ENCODE measurements around the gene BRINP2.

Gene BRINP2

DNA sequence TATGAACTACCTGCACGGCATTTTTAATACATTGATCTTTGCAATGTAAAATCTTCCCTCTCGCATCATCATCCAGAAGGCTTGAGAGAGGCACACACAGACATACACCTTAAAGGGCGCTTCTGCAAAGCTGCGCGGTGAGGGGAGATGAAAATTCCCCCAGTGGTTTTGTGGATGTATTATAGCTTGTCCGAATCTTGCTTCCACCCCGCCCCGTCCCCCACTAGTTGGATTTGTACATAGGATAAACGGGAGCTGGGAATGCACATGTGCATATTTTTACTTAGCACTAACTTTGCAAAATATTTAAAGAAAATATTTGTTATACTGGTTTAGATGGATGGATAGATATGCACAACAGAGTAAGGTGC, 5.7 kb upstream of the BRINP2 start:
- DNase-seq = no peak

DNA sequence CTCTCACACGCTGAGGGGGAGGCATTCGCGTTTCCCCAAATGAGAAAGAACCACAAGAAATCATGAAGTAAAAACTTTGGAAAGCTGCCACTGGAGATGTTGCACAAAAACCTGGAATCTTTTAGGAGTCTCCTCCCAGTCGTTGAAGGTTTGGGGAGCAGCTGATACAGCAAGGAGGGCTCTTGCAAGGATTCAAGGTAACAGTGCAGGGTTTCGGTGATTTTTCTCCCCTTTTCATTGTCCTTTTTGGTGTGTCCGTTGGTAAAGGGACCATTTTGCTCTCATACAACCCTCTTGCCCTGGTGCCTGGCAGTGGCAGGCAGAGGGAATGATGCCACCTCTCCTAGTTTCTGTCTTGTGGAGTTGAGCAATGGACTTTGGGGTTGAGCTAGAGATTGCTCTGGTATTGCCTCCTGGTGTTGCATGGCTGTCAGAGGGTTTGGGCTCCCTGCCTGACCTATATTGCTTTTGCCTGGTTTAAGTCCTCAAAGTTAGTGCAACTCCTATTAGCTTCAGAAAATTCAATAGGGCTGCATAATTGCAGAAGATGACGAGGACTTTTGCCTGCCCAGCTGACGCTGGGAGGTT, 872 bp downstream of the BRINP2 start:
- DNase-seq = no peak

DNA sequence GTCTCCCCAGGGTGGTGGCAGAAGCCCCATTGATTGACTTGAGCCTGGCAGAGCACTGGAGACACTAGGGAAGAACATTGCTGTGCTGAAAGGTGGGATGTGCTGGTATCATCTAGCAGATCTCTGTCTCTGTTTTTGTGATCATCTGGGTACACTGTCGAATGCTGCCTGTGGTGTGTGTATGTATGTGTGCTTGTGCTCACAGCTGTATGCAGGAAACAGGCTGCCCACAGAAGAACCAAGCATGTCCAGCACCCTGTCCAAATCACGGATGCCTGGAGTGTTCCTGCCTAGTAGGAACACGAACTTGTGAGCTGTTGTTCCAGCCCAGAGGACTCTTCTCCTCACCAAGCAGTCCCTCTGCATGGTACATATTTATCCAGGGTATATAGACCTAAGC, 1.5 kb downstream of the BRINP2 start:
- no peak for DNase-seq

DNA sequence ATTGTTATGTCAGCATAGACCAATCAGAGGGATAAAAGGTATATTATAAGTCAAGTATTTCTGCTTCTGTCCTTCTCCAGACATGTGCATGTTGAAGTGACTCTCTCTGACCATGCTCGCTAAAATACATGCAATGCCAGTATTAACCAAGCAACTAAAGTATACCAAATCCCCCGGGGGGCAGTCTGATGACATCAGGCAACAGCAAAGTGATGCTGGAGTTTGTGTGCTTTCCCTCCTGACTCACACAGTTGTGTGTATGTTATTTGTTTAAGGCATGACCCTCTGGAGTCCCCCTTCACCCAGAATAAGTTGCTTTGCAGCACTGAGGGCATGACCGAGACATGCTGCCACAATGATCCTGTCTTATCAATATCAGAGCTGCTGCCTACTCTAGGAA, 2.1 kb downstream of the BRINP2 start:
- DNase-seq = no peak

DNA sequence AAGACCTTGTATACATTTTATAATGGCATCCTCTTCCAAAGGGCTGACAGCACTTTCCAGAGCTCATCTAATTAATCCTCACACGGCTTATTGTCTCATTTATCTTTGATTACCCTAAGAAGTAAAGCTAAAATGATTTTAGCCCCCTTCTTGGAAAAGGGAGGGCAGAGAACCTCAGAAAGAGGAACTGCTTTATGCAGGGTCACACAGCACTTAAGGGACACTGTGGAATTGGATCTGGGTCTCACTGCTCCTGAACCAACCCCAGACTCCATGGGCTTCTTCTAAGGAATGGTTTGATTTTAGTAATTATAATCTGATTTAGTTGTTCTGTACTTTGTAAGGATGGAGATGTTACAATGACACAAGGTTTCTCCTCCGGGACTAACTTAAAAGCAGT, 3.2 kb downstream of the BRINP2 start:
- DNase-seq = no peak

DNA sequence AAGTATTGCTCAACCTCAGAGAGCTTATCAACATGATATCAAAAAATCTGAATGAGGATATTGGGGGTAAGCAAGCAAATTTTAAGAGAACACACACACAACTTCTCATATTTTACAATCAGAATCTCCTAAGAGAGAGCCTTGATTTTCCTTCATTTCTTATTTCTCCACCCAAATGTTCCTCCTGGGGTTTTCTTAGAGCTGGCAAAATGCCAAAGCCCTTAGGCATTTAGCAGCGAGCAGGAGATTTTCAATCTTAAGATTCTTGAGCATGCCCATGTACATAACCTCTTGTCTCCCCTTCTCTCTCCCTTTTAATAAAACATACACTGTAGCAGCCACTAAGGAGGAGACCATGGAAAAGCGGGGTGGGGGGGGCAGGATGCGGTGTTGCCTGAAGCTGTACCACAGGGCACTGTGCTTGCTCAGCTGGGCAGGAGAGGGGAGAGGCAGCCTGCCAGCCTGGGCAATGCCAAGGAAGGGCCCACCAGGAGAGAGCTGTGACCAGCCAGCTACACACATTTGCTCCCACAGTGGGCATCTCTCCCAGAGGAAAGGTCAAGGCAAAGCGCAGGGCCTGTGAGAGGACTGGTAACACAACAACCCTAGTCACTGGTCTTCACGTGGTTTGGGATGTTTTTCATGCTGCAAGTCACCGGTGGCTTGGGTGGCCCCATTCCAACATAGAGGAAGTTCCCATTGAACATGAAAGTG, 4.3 kb downstream of the BRINP2 start:
- no peak for DNase-seq

DNA sequence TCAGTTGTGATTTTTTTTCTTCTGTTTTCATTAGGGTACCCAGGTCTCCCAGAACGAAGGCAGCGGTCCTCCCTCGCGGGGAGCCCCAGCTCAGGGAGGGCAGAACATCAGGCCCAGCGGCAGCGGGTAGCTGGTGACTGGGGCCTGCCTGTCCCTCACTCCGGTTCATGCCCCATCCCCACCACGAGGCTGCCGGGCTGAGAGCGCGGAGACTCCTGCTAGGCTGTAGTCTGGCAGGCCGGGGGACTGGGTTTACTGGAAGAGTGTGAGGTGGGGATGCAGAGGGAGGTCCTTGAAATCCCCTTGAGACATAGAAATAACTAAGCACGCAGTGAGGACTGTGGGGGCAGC, 10.5 kb downstream of the BRINP2 start:
- DNase-seq = no peak

DNA sequence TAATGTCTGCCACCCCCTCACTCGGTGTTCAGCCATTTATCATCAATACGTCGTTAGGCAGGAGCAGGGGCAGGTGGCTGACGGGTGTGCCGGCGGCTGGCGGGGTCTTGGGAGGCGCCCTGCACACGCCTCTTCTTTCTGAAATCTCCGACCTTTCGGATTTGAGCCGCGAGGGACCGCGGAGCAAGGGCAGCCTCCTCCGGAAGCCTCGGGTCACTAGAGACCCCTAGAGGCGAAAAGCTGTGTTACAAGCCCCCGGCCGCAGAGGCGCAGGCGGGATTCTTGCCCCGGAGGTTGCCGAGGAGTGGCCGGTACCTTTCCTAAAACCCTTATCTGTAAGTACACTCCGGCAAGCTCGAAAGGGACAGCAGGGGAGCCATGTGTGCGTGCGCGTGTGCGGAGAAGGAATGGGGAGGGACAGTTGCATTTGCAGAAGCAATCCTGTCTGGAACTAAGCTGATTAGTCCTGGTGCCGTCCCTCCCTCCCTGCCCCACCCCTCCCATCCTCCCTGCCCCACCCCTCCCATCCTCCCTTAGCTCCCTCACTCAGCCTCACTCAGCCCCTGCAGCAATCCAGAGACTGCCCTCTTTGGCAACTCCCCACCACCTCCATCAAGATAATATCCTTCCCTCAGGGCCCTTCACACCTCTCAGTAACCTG, 11.0 kb downstream of the BRINP2 start:
- peak; percentile 51 for DNase-seq

DNA sequence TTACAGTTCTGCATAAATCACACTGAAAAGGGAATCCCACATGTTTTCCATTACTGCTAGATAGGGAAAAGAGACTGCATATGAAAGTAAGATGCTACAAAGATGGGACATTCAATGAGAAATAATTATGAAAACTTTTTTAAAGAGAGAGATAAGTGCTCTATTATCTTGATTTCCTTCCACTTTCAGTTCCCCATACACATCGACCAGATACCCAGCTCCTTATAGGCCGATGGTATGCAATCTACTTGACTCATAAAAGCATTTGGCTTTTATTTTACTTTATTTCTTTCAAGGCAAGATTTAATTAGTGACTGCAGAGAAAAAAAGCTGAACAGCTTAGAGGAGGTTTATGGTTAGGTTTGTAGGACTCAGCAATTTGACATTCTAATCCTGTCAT, 13.1 kb downstream of the BRINP2 start:
- no peak for DNase-seq

DNA sequence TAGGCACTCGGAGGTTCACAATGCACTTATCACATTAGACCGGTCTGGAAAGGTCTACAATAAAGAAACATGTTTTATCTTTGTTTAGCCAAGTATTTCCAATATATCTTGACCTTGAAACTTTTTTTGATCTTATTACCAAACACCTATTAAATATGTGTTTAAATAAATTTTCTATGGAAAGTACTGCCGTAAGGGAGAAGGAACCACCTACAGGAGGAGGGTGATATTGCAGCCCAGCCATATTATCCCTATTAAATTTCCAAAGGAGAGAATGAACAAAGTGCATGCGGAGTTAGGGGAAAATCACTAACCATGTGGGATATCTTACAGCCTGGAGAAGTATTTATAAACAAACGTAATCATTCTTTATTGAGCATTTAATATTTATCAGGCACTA, 14.5 kb downstream of the BRINP2 start:
- no peak for DNase-seq

DNA sequence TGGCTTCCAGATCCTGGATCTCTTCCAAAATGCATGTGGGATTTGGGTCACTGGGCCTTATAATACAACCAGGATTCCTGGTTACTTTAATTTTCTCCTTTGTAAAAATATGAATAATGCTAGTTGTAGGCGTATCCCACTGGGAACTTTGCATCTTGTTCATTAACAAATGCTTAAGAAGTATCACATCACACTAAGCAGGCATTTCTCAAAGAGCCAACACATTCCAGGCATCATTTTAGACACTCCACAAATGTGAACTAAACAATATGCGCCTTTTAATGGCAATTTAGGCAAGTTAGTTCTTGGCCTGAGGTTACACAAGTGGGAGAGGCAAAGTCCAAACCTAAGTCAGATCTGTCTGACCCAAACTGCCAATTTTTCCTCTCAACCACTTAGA, 15.9 kb downstream of the BRINP2 start:
- DNase-seq = no peak

DNA sequence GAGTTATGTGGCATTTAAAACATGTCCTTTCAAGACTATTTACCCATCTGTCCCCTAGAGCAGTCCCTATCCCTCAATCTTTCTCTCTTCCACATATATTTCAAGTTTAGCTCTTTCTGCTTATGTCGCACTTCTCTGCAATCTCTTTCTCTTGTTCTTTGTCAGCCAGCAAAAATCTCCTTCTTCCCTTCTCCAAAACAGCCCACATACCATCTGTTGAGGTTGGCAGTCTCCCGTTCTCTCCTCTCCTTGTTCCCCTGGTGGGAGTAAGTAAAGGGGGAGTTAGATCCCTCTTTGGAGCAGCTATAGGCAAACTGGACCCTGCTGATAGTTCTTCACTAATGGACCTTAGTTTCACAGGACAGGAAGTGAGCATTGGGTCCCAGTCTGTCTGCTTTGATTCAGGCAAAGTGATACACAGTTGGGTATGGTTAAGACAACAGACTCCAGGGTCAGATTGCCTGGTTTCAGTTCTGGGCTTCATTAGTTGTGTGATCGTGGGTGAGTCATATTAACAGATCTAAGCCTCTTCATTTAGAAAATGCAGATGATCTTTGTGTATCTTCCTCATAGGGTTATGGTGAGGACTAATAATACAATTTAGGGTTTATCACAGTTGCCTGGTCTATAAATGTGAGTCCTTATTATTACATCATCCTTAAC, 19.7 kb downstream of the BRINP2 start:
- no peak for DNase-seq

DNA sequence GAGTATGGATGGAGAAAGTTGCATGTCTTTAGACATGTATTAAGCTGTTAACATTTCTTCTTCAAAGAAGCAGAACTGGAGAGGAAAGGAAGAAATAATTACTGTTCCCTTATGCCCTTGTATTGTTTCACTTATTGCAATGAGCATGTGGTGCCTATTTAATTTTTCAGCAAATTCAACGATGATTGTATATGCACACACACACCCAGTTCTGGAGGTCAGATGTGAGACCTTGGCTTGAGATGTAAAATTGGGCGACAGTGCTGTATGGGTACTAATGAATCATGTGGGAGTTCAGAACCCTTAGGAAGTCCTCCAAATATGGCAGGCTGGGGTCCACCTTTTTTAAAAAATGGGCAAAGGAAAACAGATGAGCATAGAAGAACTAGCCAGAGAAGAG, 27.5 kb downstream of the BRINP2 start:
- DNase-seq = no peak

DNA sequence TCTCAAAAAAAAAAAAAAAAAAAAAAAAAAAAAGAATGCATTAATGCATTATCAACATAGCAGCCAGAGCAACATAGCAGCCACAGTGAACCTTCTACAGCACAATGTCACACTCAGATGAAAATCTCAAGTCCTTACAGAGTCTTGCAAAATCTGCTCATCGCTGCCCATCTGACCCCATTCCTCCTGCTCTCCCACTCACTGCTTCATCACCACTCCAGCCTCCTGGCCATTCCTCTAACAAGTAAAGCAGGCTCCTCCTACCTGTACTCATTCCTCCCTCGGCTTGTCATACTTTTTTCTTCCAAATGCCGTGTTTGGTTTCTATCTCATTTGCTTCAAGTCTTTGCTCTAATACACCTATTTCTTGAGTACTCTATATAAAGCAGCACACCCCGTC, 29.5 kb downstream of the BRINP2 start:
- DNase-seq = no peak

DNA sequence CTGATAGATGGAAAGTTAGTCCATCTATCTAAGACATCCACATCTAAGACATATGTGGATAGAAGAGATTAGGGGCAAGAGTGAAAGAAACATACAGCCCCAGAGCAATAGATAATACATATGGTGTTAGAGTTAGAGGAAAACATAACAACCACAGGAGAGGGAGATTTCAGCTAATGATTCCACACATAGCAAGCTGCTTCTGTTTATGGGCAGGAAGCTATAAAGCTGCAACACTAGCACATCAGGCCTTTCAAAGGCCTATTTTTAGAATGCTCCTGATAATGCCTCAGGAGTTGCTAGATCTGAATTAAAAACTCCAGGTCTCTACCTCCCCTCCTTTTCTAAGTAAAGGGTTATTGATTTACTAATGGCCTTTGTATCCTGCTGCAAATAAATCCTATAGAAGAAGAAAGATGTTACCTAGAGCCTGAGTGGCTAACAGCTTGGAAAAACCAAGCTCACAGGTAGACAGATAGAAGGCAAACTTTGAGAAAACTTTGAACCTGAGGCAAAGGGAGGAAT, 36.1 kb downstream of the BRINP2 start:
- no peak for DNase-seq

DNA sequence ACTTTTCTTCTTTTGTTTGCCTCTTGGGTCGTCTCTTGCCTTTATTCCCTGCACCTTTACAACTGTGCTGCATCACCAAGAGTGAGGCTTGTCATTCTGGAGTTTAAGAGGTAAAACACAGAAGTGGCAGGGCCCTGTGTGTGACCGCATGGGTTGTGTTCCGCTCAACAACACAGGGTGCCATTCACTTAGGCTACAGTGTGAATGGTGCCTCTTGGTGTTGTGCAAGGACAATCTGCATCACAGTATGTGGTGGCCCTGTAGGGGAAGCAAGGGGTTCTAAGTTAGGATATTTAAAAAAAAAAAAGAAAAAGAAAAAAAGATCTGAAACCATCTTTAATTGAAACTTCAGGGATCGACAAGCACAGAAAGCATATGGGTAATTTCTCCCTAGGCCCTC, 38.2 kb downstream of the BRINP2 start:
- no peak for DNase-seq

DNA sequence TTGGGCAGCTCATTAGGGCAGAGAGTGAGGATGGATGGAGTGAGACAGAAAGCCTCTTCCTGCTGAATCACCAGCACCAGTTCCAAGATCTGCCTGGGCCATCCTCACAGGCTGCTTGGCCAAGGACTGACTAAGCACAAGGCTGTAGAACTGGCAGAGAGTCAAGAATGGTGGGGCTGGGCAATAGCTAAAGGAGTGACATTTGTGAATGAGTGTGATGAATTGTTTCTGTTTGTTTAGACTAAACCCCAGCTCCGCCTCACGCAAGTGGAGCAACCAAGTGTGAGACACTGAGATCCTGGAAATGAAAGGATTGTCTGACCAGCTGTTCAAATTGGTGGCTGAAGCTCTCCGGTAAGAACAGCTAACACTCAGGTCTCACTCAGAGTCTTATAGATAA, 38.6 kb downstream of the BRINP2 start:
- no peak for DNase-seq

DNA sequence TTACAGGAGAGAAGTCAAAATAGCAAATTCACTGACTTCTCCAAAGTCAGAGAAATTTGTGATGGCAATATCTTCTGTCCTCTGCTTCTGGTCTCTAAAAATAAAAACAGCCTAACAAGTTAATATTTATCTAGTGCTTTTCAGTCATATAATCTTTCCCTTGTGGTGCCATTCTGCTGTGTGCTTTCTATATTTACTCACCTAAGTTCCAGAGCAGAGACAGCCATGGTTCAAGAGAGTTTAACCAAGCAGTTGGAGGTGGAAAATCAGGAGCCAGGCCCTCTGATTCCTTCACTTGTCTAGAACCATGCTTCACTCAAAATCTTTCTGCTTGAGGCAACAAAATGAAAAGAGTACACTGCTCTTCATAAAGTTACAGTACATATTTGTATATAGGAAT, 39.3 kb downstream of the BRINP2 start:
- DNase-seq = no peak

DNA sequence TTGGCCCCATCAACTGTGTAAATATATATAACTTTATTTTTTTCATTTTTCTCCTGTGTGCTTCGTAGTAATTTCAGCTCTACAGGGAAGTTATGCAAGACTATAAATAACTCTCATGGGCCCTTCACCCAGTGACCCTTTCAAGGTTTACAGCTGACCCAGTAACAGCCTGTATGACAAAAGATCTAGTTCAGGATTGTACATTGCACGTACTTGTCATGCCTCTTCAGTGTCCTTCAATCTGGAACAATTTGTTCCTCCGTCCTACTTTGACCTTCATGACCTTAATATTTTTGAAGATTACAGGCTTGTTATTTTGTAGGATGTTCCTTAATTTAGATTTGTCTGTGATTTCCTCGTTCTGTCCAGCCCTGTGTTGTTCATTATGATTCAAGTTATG, 40.5 kb downstream of the BRINP2 start:
- DNase-seq = no peak

DNA sequence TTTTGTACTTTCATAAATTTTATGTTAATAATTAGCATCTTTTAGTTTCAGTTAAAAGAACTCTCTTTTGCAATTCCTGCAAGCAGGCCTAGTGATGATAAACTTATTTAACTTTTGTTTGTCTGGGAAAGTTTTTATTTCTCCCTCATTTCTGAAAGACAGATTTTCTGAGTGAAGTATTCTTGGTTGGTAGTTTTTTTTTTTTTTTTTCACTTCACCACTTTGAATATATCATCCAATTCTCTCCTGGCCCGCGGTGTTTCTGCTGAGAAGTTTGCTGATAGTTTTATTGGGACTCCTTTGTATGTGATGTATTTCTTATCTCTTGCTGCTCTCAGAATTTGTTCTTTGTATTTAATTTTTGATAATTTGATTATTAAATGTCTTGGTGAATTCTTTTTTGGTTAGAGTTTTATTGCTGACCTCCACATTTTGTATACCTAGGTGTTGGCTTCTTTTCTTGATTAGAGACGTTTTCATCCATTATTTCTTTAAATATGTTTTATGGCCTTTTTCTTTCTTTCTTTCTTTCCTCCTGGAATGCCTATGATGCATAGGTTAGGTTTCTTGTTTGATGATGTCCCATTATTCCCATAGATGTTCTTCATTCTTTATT, 45.9 kb downstream of the BRINP2 start:
- DNase-seq = no peak

DNA sequence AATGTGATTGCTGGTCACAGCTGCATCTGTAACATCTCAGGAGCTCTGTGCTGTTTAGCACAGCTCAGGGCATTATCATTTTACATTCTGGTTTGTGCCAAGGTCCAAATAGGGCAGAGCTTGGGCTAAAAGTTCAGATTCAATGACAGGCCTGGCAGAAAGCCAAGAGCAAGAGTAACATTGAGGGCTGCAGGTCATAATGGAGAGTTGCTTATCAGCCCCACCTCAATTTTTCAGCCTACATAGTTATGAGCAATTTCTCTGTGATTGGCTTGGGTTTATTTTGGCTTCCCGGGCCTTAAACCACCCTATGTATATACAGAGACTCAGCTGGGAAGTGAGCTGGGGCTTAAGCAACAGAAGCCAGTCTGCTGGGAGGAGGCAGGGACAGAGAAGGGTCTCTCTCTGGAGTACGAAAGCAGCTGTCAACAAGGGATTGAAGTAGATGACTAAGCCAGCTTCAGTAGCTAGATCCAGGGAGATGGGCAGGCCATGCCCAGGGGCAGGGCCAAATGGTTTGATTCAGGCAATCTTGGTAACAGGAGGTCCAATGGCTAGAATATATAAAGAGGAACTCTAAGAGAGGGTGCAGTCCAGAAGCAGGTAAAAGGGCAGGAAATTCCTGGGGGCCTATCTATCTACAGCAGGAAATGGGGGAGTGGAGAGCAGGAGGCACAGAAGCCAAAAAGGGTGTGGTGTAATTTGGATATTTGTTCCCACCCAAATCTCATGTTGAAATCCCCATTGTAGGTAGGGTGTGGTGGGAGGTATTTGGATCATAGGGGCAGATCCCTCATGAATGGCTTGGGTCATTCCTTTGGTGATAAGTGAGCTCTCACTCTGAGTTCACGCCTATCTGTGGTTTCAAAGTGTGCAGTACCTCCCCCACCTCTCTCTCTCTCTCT, 49.0 kb downstream of the BRINP2 start:
- DNase-seq = no peak

DNA sequence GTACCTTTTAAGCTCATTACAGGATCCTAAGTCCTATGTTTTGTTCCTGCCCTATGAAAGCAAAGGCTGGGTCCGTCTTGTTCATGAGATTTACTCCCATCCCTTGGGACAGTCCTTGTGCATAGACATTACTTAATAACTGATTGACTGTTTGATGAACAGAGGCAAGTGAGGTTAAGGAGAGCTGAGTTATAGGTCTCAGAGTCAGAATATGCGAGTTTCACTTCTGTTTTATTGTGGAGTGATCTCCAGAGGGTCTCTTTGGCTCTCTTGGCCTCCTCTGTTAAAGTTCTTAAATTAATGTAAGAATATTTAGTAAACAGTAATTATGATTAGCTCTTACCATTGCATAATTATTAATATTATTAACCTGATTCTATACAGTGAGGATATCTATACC, 52.6 kb downstream of the BRINP2 start:
- DNase-seq = no peak
